Endothelial cell (in vitro differentiated cells): ENCODE results near the gene ETS1. TPM values are rescaled to one million over a fixed set of nuclear protein-coding genes. Genes with fewer than 3 reads are reported as not detected.

Source experiments
- DNase-seq: peaks from one replicate; pipeline ENCODE4 v3.0.0; 2021; ENCODE audit warnings: low spot score
- H3K27ac Mint-ChIP-seq: one replicate; pipeline ENCODE4 v1.8.0; 2021; ENCODE audit warnings: mixed read lengths, inconsistent platforms; ENCODE audit not compliant: unreplicated experiment
- H3K27me3 Mint-ChIP-seq: one replicate; pipeline ENCODE4 v1.8.0; 2021; ENCODE audit warnings: mild to moderate bottlenecking, moderate library complexity, mixed read lengths, inconsistent platforms; ENCODE audit not compliant: unreplicated experiment
- H3K36me3 Mint-ChIP-seq: one replicate; pipeline ENCODE4 v1.8.0; 2021; ENCODE audit warnings: mild to moderate bottlenecking, low read depth, mixed read lengths, inconsistent platforms; ENCODE audit not compliant: unreplicated experiment
- H3K4me1 Mint-ChIP-seq: one replicate; pipeline ENCODE4 v1.8.0; 2021; ENCODE audit warnings: mild to moderate bottlenecking, mixed read lengths, inconsistent platforms; ENCODE audit not compliant: unreplicated experiment
- H3K4me3 Mint-ChIP-seq: one replicate; pipeline ENCODE4 v1.8.0; 2021; ENCODE audit warnings: mild to moderate bottlenecking, mixed read lengths, inconsistent platforms; ENCODE audit not compliant: unreplicated experiment
- H3K9me3 Mint-ChIP-seq: one replicate; pipeline ENCODE4 v1.8.0; 2021; ENCODE audit warnings: mixed read lengths, inconsistent platforms; ENCODE audit not compliant: unreplicated experiment
- CTCF ChIP-seq: fragments of 200-600 bp; sonication (generic); IDR thresholded peaks from one replicate; pipeline ENCODE4 v1.5.0; 2021; ENCODE audit warnings: antibody characterized with exemption; ENCODE audit not compliant: unreplicated experiment
- total RNA-seq: library from RNA; stranded (reverse); fragmentation: NEBNext Ultra II Directional; extraction: Animal tissue kit (Norgen Biotek cat#: 25700); gene quantifications from one replicate; pipeline ENCODE4 v1.2.1, GENCODE V29; 2021; ENCODE audit not compliant: unreplicated experiment

Gene ETS1
- total RNA-seq, 1 donor from 2014 or later = 309 TPM

- Mint-ChIP-seq H3K9me3 (no peaks in the 10 kb centered on the region), H3K4me3 (peak overlapping the region; percentile 79), H3K27me3 (peaks cover 14% of the 10 kb centered on the region), H3K27ac (no peak overlapping the region), H3K36me3 (peaks cover 75% of the 10 kb centered on the region), H3K4me1 (peaks cover 58% of the 10 kb centered on the region)
- no peak for DNase-seq
- TF ChIP-seq CTCF = no peak
Measured at GRCh38 chr11:128467610-128468041, 119.7 kb downstream of the ETS1 start.

- H3K27ac Mint-ChIP-seq = peak overlapping the region; percentile 38
- peaks cover 14% of the 10 kb centered on the region for H3K27me3 Mint-ChIP-seq
- H3K36me3 Mint-ChIP-seq = peaks cover 75% of the 10 kb centered on the region
- DNase-seq = no peak
- H3K9me3 Mint-ChIP-seq = no peaks in the 10 kb centered on the region
- peak overlapping the region; percentile 79 for H3K4me3 Mint-ChIP-seq
- TF ChIP-seq CTCF = no peak
- H3K4me1 Mint-ChIP-seq = peaks cover 58% of the 10 kb centered on the region
Measured at GRCh38 chr11:128467041-128467440, 120.3 kb downstream of the ETS1 start.

GRCh38 chr11:128465946-128466705 lies 121.2 kb downstream of the ETS1 start:
- H3K4me3 Mint-ChIP-seq = no peak overlapping the region
- H3K27ac Mint-ChIP-seq = peak overlapping the region; percentile 51
- peaks cover 75% of the 10 kb centered on the region for H3K36me3 Mint-ChIP-seq
- peaks cover 11% of the 10 kb centered on the region for H3K27me3 Mint-ChIP-seq
- TF ChIP-seq CTCF = no peak
- H3K9me3 Mint-ChIP-seq = no peaks in the 10 kb centered on the region
- no peak for DNase-seq
- peaks cover 56% of the 10 kb centered on the region for H3K4me1 Mint-ChIP-seq

- DNase-seq = no peak
- peaks cover 81% of the 10 kb centered on the region for H3K36me3 Mint-ChIP-seq
- no peaks in the 10 kb centered on the region for H3K9me3 Mint-ChIP-seq
- peak overlapping the region; percentile 51 for H3K27ac Mint-ChIP-seq
- peaks cover 16% of the 10 kb centered on the region for H3K27me3 Mint-ChIP-seq
- H3K4me3 Mint-ChIP-seq = no peak overlapping the region
- peaks cover 56% of the 10 kb centered on the region for H3K4me1 Mint-ChIP-seq
- TF ChIP-seq CTCF = no peak
Measured at GRCh38 chr11:128465531-128465930, 121.8 kb downstream of the ETS1 start.

- H3K27ac Mint-ChIP-seq = peak overlapping the region; percentile 15
- no peak for TF ChIP-seq CTCF
Measured at GRCh38 chr11:128464878-128465450, 122.4 kb downstream of the ETS1 start.

More at GRCh38 chr11:128464878-128465450, 122.4 kb downstream of the ETS1 start:
- DNase-seq = no peak
- peaks cover 56% of the 10 kb centered on the region for H3K4me1 Mint-ChIP-seq
- H3K4me3 Mint-ChIP-seq = no peak overlapping the region
- H3K9me3 Mint-ChIP-seq = no peaks in the 10 kb centered on the region
- H3K27me3 Mint-ChIP-seq = peaks cover 19% of the 10 kb centered on the region
- peaks cover 85% of the 10 kb centered on the region for H3K36me3 Mint-ChIP-seq
